A673 (cell line): ENCODE results near the gene PAQR7.

Experiments used
- CTCF ChIP-seq: fragments of 300-800, 200-600 bp; sonication (generic); conservative IDR thresholded peaks from 2 replicates; pipeline ENCODE4 v1.5.1; 2017; ENCODE audit warnings: low read depth, mild to moderate bottlenecking, antibody characterized with exemption, low read length, moderate library complexity, mixed read lengths
- EZH2 ChIP-seq: fragments of 200-600 bp; sonication (generic); IDR thresholded peaks from 2 replicates; pipeline ENCODE4 v1.6.1; 2017; ENCODE audit warnings: borderline replicate concordance, low read depth, mild to moderate bottlenecking, mixed read lengths, antibody characterized with exemption, low read length; ENCODE audit not compliant: poor library complexity, severe bottlenecking

GRCh38 chr1:25844536-25845337, 30.8 kb downstream of the PAQR7 start:
- TF ChIP-seq CTCF = no peak
- no peak for TF ChIP-seq EZH2
